ENCODE measurements around the gene IGSF9.

DNA sequence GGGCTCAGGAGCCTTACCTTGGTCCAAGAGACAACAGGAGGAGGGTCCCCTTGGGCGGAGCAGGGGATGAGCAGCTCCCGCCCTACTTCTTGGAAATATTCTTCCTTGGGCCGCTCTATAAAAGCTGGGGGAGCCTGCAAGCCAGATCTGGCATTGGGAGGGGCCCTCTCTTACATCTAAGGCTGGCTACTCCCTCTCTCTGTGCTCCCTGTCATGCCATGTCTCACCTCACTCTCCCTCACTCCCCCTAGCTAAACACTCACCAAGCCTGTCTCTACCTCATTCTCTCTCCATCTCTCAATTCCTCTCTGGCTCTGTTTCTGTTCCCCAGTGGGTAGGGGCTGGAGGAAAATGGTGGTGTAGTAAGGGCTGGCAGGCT, 13.6 kb downstream of the IGSF9 start:
- TF ChIP-seq EZH2phosphoT487 (IDR thresholded peaks at IDR 0.05; ENCODE audit: borderline replicate concordance, low read length) = no peak
- TF ChIP-seq, protein P1, sequence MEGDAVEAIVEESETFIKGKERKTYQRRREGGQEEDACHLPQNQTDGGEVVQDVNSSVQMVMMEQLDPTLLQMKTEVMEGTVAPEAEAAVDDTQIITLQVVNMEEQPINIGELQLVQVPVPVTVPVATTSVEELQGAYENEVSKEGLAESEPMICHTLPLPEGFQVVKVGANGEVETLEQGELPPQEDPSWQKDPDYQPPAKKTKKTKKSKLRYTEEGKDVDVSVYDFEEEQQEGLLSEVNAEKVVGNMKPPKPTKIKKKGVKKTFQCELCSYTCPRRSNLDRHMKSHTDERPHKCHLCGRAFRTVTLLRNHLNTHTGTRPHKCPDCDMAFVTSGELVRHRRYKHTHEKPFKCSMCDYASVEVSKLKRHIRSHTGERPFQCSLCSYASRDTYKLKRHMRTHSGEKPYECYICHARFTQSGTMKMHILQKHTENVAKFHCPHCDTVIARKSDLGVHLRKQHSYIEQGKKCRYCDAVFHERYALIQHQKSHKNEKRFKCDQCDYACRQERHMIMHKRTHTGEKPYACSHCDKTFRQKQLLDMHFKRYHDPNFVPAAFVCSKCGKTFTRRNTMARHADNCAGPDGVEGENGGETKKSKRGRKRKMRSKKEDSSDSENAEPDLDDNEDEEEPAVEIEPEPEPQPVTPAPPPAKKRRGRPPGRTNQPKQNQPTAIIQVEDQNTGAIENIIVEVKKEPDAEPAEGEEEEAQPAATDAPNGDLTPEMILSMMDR (conservative IDR thresholded peaks at IDR 0.05; ENCODE audit: low read depth, low read length) = no peak

All from PC-3 (cell line).